Parathyroid adenoma (tissue), 2 donors: Measurements from ENCODE around the gene S100A14.
"Not testable (repeated sequence)": the region's sequence is repeated elsewhere in the genome, so short reads cannot be mapped to it uniquely, and the experiment has no call there.

ENCODE experiments used
- H2AFZ ChIP-seq: fragments of 300-600 bp; sonication (generic); one replicate; pipeline ENCODE4 v1.7.0; 2017; ENCODE audit warnings: antibody characterized with exemption, mild to moderate bottlenecking
- H3K27ac ChIP-seq: fragments of 300-600 bp; sonication (generic); one replicate; pipeline ENCODE4 v1.7.0; 2017
- H3K27me3 ChIP-seq: fragments of 300-600 bp; sonication (generic); one replicate; pipeline ENCODE4 v1.7.0; 2017; ENCODE audit warnings: low read length; ENCODE audit not compliant: control insufficient read depth, insufficient read depth
- H3K36me3 ChIP-seq: fragments of 300-600 bp; sonication (generic); one replicate; pipeline ENCODE4 v1.7.0; 2017; ENCODE audit warnings: low read length; ENCODE audit not compliant: control insufficient read depth, insufficient read depth
- H3K4me1 ChIP-seq: fragments of 300-600 bp; sonication (generic); one replicate; pipeline ENCODE4 v1.7.0; 2017; ENCODE audit warnings: control low read depth
- H3K4me2 ChIP-seq: fragments of 300-600 bp; sonication (generic); one replicate; pipeline ENCODE4 v1.7.0; 2017; ENCODE audit warnings: low read length
- H3K4me3 ChIP-seq: fragments of 300-600 bp; sonication (generic); one replicate; pipeline ENCODE4 v1.7.0; 2017; ENCODE audit warnings: low read depth, low read length
- H3K79me2 ChIP-seq: fragments of 300-600 bp; sonication (generic); one replicate; pipeline ENCODE4 v1.7.0; 2017; ENCODE audit warnings: control low read depth
- H3K9ac ChIP-seq: fragments of 300-600 bp; sonication (generic); one replicate; pipeline ENCODE4 v1.7.0; 2017; ENCODE audit warnings: mild to moderate bottlenecking
- H3K9me3 ChIP-seq: fragments of 300-600 bp; sonication (generic); one replicate; pipeline ENCODE4 v1.7.0; 2017; ENCODE audit warnings: low read length; ENCODE audit not compliant: control insufficient read depth
- TF ChIP-seq, protein P1 (sequence below): fragments of 300-600 bp; sonication (generic); IDR thresholded peaks from one replicate; pipeline ENCODE4 v1.7.0; 2017; ENCODE audit warnings: antibody characterized with exemption, mild to moderate bottlenecking
- donor health status: primary hyperparathyroidism.

S100A14 gene

DNA sequence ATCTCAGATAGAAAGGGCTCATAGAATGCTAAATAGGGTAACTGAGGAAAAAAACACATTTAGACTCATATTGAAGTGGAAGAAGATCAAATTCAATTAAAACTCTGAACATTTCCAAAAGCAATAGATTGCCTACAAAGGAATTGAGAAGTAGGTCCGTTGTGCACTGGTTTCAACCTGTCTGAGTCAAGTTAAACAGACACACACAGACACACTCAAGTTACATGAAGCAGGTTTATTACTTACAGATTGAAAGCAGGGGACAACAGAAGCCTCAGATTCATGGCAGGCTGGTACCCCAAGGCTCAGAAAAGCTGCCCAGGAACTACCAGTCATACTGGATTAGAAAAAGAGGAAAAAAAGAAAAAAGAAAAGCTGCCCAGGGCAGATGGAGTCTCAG, 29.8 kb downstream of the S100A14 start:
- Histone ChIP-seq H3K4me2 (no peak overlapping the region), H3K27me3 (no peaks in the 10 kb centered on the region), H3K9me3 (no peaks in the 10 kb centered on the region), H3K27ac (no peak overlapping the region), H3K36me3 (no peaks in the 10 kb centered on the region), H3K4me3 (no peak overlapping the region), H3K9ac (no peak overlapping the region), H3K79me2 (no peaks in the 10 kb centered on the region), H2AFZ (no peak overlapping the region), H3K4me1 (no peaks in the 10 kb centered on the region)
- TF ChIP-seq, protein P1, sequence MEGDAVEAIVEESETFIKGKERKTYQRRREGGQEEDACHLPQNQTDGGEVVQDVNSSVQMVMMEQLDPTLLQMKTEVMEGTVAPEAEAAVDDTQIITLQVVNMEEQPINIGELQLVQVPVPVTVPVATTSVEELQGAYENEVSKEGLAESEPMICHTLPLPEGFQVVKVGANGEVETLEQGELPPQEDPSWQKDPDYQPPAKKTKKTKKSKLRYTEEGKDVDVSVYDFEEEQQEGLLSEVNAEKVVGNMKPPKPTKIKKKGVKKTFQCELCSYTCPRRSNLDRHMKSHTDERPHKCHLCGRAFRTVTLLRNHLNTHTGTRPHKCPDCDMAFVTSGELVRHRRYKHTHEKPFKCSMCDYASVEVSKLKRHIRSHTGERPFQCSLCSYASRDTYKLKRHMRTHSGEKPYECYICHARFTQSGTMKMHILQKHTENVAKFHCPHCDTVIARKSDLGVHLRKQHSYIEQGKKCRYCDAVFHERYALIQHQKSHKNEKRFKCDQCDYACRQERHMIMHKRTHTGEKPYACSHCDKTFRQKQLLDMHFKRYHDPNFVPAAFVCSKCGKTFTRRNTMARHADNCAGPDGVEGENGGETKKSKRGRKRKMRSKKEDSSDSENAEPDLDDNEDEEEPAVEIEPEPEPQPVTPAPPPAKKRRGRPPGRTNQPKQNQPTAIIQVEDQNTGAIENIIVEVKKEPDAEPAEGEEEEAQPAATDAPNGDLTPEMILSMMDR, result no peak

DNA sequence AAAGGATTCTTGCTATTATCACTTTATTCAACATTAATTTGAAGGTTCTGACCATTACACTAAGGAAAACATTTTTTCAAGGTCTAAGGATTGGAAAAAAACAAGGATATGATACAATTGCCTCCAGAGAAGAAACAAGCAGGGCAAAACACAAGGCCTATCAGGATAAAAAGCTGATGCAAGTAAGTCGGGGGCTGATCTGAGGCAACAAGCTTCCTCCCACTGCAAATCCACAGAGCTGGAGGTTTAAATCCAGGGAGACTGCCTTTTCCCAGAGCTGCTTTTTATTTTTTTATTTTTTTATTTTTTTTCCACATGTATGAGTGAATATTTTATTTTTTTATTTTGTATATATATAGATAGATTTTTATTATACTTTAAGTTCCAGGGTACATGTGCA, 31.1 kb downstream of the S100A14 start:
- Histone ChIP-seq H3K79me2 (no peaks in the 10 kb centered on the region), H3K36me3 (no peaks in the 10 kb centered on the region), H3K4me1 (no peaks in the 10 kb centered on the region), H3K27ac (no peak overlapping the region), H3K27me3 (no peaks in the 10 kb centered on the region), H3K4me3 (no peak overlapping the region), H3K4me2 (no peak overlapping the region), H3K9ac (no peak overlapping the region), H3K9me3 (no peaks in the 10 kb centered on the region), H2AFZ (no peak overlapping the region)
- TF ChIP-seq, protein P1, result no peak

DNA sequence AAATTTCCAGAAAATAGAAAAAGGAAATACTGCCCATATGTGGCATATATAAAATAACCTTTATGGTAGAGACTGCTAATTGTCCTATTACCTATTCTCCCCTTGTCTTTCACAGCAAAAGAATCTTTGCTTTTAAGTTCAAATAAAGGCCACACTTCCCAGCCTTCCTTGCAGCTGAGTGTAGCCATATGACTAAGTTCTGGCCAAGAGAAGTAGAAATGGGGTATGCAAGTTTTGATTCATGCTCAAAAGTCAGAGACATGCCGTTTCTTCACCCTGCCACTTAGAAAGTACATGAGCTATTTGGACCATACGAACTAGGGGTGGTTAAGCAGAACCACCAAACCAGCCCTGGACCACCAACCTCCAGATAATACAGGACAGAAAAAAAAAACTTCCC, 32.1 kb downstream of the S100A14 start:
- Histone ChIP-seq H3K9me3 (no peaks in the 10 kb centered on the region), H3K9ac (no peak overlapping the region), H3K79me2 (no peaks in the 10 kb centered on the region), H3K27ac (no peak overlapping the region), H2AFZ (no peak overlapping the region), H3K4me3 (no peak overlapping the region), H3K27me3 (no peaks in the 10 kb centered on the region), H3K4me1 (no peaks in the 10 kb centered on the region), H3K4me2 (no peak overlapping the region), H3K36me3 (no peaks in the 10 kb centered on the region)
- TF ChIP-seq, protein P1, result no peak

DNA sequence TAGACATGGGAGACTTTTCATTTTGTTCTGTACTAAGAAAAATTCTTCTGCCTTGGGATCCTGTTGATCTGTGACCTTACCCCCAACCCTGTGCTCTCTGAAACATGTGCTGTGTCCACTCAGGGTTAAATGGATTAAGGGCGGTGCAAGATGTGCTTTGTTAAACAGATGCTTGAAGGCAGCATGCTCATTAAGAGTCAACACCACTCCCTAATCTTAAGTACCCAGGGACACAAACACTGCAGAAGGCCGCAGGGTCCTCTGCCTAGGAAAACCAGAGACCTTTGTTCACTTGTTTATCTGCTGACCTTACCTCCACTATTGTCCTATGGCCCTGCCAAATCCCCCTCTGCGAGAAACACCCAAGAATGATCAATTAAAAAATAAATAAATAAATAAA, 32.6 kb downstream of the S100A14 start:
- not testable (repeated sequence) for H3K9me3 ChIP-seq, H3K4me1 ChIP-seq, H3K36me3 ChIP-seq, H3K4me3 ChIP-seq, H3K4me2 ChIP-seq, H2AFZ ChIP-seq, H3K27me3 ChIP-seq, H3K79me2 ChIP-seq, H3K9ac ChIP-seq, H3K27ac ChIP-seq

DNA sequence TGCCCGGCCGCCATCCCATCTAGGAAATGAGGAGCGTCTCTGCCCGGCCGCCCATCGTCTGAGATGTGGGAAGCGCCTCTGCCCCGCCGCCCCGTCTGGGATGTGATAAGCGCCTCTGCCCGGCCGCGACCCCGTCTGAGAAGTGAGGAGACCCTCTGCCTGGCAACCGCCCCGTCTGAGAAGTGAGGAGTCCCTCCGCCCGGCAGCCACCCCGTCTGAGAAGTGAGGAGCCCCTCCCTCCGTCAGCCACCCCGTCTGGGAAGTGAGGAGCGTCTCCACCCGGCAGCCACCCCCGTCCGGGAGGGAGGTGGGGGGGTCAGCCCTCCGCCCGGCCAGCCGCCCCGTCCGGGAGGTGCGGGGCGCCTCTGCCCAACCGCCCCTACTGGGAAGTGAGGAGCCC, 33.3 kb downstream of the S100A14 start:
- H3K4me2 ChIP-seq, H3K4me1 ChIP-seq, H3K27ac ChIP-seq, H3K9ac ChIP-seq, H3K27me3 ChIP-seq, H3K4me3 ChIP-seq, H3K36me3 ChIP-seq, H3K9me3 ChIP-seq, H3K79me2 ChIP-seq, H2AFZ ChIP-seq: not testable (repeated sequence)

DNA sequence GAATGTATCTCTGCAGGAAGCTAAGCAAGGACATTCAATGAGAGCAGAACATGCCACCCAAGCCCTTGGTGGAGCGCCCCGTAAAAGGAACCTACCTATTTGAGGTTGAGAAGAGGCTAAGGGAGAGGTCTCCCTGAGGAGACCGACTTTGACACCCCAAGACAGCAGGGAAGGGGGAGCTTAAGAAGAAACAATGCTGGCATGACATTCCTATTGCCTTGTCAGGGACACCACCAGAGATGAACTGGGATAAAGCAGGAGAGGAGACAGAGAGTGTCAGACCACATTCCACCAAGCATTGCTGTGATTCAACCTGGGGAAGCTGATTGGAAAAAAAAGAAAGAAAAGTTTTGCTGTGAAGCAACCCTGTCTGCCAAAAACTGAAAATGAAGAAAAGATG, 37.2 kb downstream of the S100A14 start:
- Histone ChIP-seq H3K9ac (no peak overlapping the region), H3K9me3 (no peaks in the 10 kb centered on the region), H3K27me3 (no peaks in the 10 kb centered on the region), H3K36me3 (no peaks in the 10 kb centered on the region), H3K27ac (no peak overlapping the region), H3K4me3 (no peak overlapping the region), H2AFZ (no peak overlapping the region), H3K4me2 (no peak overlapping the region), H3K79me2 (no peaks in the 10 kb centered on the region), H3K4me1 (no peaks in the 10 kb centered on the region)
- TF ChIP-seq, protein P1, result no peak
